ENCODE measurements around the gene MED20.

The MED20 gene

GRCh38 chr6:41901882-41902519 is 18.9 kb downstream of the MED20 start:
- no peak for DNase-seq

GRCh38 chr6:41900861-41901260 is 20.1 kb downstream of the MED20 start:
- DNase-seq, result no peak

- no peak for DNase-seq
Observed at GRCh38 chr6:41896281-41896680, 24.7 kb downstream of the MED20 start.

- DNase-seq, result peak; percentile 95
Observed at GRCh38 chr6:41895300-41896233, 25.4 kb downstream of the MED20 start, which contains the start of gene USP49. Gene USP49, minus strand, starts transcription at chr6:41895375. Its CDS starts 88,392 bp downstream, at chr6:41806983.

- peak; percentile 19 for DNase-seq
Observed at GRCh38 chr6:41894366-41895299, 26.3 kb downstream of the MED20 start.

- DNase-seq, result no peak
Observed at GRCh38 chr6:41892921-41893564, 27.9 kb downstream of the MED20 start.

- DNase-seq, result no peak
Observed at GRCh38 chr6:41887331-41887751, 33.6 kb downstream of the MED20 start.

- no peak for DNase-seq
Observed at GRCh38 chr6:41885930-41886329, 35.0 kb downstream of the MED20 start.

- DNase-seq, result no peak
Observed at GRCh38 chr6:41884957-41885356, 36.0 kb downstream of the MED20 start.

GRCh38 chr6:41881506-41881905 is 39.4 kb downstream of the MED20 start:
- DNase-seq, result no peak

GRCh38 chr6:41878961-41879405 is 42.0 kb downstream of the MED20 start:
- no peak for DNase-seq

GRCh38 chr6:41878246-41878645 is 42.7 kb downstream of the MED20 start:
- no peak for DNase-seq

- no peak for DNase-seq
Observed at GRCh38 chr6:41877051-41877680, 43.8 kb downstream of the MED20 start.

GRCh38 chr6:41874741-41875140 is 46.2 kb downstream of the MED20 start:
- no peak for DNase-seq

- no peak for DNase-seq
Observed at GRCh38 chr6:41872147-41872546, 48.8 kb downstream of the MED20 start.

- no peak for DNase-seq
Observed at GRCh38 chr6:41871691-41872090, 49.2 kb downstream of the MED20 start.

- no peak for DNase-seq
Observed at GRCh38 chr6:41859356-41859755, 61.6 kb downstream of the MED20 start.

GRCh38 chr6:41858703-41859102 is 62.2 kb downstream of the MED20 start:
- DNase-seq, result no peak
